SK-N-SH treated with all-trans-retinoic acid at 6 μM for 48 hours (cell line): ENCODE data around the gene PPM1H.

Source experiments
- ATAC-seq: fragments of 200-7000 bp; cut with Tn5 transposase; 3 replicates; pipeline ENCODE4 v1.9.1; 2020; ENCODE audit warnings: mild to moderate bottlenecking, moderate library complexity
- ARNTL ChIP-seq: fragments of 450-650 bp; formaldehyde crosslinking; IDR thresholded peaks from 2 replicates; pipeline ENCODE4 v1.5.0; 2020; ENCODE audit warnings: low read depth, mild to moderate bottlenecking, moderate library complexity, borderline replicate concordance
- BACH2 ChIP-seq: fragments of 250-450 bp; sonication (Bioruptor Pico); IDR thresholded peaks from 2 replicates; pipeline ENCODE4 v1.9.0; 2021; ENCODE audit warnings: mild to moderate bottlenecking, borderline replicate concordance
- CSDC2 ChIP-seq: fragments of 250-450 bp; sonication (Bioruptor Pico); IDR thresholded peaks from 2 replicates; pipeline ENCODE4 v1.5.0; 2020; ENCODE audit warnings: mild to moderate bottlenecking, moderate library complexity
- ESRRG ChIP-seq: fragments of 250-450 bp; sonication (Bioruptor Pico); IDR thresholded peaks from 2 replicates; pipeline ENCODE4 v1.6.1; 2021; ENCODE audit warnings: mild to moderate bottlenecking
- GLIS3 ChIP-seq: fragments of 250-450 bp; sonication (Bioruptor Pico); IDR thresholded peaks from 2 replicates; pipeline ENCODE4 v1.5.0; 2020; ENCODE audit warnings: mild to moderate bottlenecking, moderate library complexity
- ISL1 ChIP-seq: fragments of 250-450 bp; sonication (Bioruptor Pico); IDR thresholded peaks from 2 replicates; pipeline ENCODE4 v2.1.2; 2022; ENCODE audit warnings: mild to moderate bottlenecking, moderate library complexity
- OSR1 ChIP-seq: fragments of 250-450 bp; sonication (Bioruptor Pico); IDR thresholded peaks from 2 replicates; pipeline ENCODE4 v1.8.0; 2022; ENCODE audit warnings: moderate library complexity, mild to moderate bottlenecking, inconsistent platforms
- PATZ1 ChIP-seq: fragments of 250-450 bp; sonication (Bioruptor Pico); IDR thresholded peaks from 2 replicates; pipeline ENCODE4 v1.8.0; 2020; ENCODE audit warnings: mild to moderate bottlenecking, moderate library complexity, borderline replicate concordance
- POU6F1 ChIP-seq: fragments of 250-450 bp; sonication (Bioruptor Pico); IDR thresholded peaks from 2 replicates; pipeline ENCODE4 v1.8.0; 2021; ENCODE audit warnings: low read depth, mild to moderate bottlenecking, moderate library complexity, borderline replicate concordance
- PPARA ChIP-seq: fragments of 250-450 bp; sonication (Bioruptor Pico); IDR thresholded peaks from 2 replicates; pipeline ENCODE4 v1.5.0; 2020; ENCODE audit warnings: mild to moderate bottlenecking, borderline replicate concordance
- RARB ChIP-seq: fragments of 250-450 bp; sonication (Bioruptor Pico); IDR thresholded peaks from 2 replicates; pipeline ENCODE4 v1.8.0; 2021; ENCODE audit warnings: mild to moderate bottlenecking, moderate library complexity
- TCF4 ChIP-seq: fragments of 250-450 bp; sonication (Bioruptor Pico); IDR thresholded peaks from 2 replicates; pipeline ENCODE4 v1.8.0; 2021; ENCODE audit warnings: mild to moderate bottlenecking, moderate library complexity, borderline replicate concordance
- TOX ChIP-seq: fragments of 250-450 bp; sonication (Bioruptor Pico); IDR thresholded peaks from 2 replicates; pipeline ENCODE4 v1.8.0; 2021; ENCODE audit warnings: mild to moderate bottlenecking, moderate library complexity, borderline replicate concordance
- TSHZ2 ChIP-seq: fragments of 250-450 bp; sonication (Bioruptor Pico); IDR thresholded peaks from 2 replicates; pipeline ENCODE4 v1.5.0; 2020; ENCODE audit warnings: mild to moderate bottlenecking, moderate library complexity
- ZC3H10 ChIP-seq: fragments of 250-450 bp; sonication (Bioruptor Pico); IDR thresholded peaks from 2 replicates; pipeline ENCODE4 v1.5.1; 2021; ENCODE audit warnings: mild to moderate bottlenecking, moderate library complexity
- ZFP3 ChIP-seq: fragments of 250-450 bp; sonication (Bioruptor Pico); IDR thresholded peaks from 2 replicates; pipeline ENCODE4 v1.5.0; 2020; ENCODE audit warnings: mild to moderate bottlenecking, moderate library complexity
- ZFP30 ChIP-seq: fragments of 450-650 bp; formaldehyde crosslinking; IDR thresholded peaks from 2 replicates; pipeline ENCODE4 v1.5.0; 2022; ENCODE audit warnings: mild to moderate bottlenecking, moderate library complexity
- ZNF565 ChIP-seq: fragments of 450-650 bp; formaldehyde crosslinking; conservative IDR thresholded peaks from 2 replicates; pipeline ENCODE4 v1.5.0; 2020; ENCODE audit warnings: low read depth, mild to moderate bottlenecking, moderate library complexity
- ZNF70 ChIP-seq: fragments of 450-650 bp; formaldehyde crosslinking; IDR thresholded peaks from 2 replicates; pipeline ENCODE4 v1.5.0; 2020; ENCODE audit warnings: mild to moderate bottlenecking, moderate library complexity
- ZNF8 ChIP-seq: fragments of 450-650 bp; formaldehyde crosslinking; IDR thresholded peaks from 2 replicates; pipeline ENCODE4 v1.5.0; 2020; ENCODE audit warnings: mild to moderate bottlenecking, moderate library complexity

The PPM1H gene

DNA sequence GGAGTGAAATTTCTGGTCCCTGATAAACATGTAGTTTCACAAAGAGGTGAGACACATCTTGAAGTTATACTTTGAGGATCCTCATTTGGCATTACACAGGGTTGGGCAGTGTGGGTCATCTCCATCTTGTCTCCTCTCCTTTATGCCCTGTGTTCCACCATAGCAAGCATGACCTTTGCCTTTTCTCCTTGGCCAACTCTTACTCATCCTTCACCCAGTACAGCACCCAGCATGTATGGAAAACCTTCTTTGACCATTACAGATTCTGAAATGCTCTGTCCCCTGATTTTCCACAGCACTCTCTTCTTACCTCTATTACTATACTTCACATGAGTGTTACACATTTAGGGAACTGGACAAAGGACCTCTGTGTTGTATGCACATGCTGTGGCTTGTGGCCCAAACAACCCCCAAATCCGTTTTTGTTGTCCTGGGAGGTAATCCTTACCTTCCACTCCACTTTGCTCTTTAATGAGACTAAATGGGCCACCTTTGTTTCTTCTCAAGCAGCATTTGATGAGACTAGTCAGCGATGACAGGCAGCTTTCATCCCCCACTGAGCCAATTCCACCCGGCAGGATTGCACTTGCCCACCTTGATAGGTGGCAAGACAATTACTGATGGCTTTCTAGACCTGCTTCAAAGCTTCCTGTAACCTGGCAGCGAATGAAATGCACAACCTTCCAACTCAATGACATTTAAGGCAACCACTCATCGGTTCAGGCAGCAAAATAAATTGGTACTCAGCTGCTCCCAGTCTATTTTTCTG, 304.8 kb downstream of the PPM1H start:
- ATAC-seq, result no peak
- TF ChIP-seq TOX (no peak), POU6F1 (CRISPR knock-in tag) (no peak), ZFP30 (CRISPR knock-in tag) (no peak), ZC3H10 (no peak), TSHZ2 (CRISPR knock-in tag) (no peak)
- TF ChIP-seq, all 23 proteins: peak for 0

DNA sequence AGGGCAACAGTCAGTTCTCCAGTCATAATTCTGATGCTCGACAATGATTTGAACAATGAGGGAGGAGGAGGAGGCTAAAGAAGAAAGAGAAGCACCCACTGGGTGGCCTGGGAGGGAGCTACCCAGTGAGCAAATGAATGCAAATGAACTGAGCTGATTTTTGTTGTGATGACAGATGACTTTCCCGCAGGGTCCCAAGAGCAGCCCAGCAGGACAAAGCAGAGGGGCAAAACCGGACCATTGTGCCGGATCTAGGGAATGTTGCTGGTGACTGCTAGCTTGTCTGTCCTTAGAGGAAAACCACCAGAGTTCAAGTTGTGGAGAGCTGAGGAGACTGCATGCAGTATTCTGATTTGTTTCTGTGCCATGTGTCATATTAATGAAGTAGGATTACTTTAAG, 305.5 kb downstream of the PPM1H start:
- ATAC-seq, result no peak
- TF ChIP-seq RARB (no peak), POU6F1 (CRISPR knock-in tag) (no peak), ZFP3 (CRISPR knock-in tag) (no peak), PATZ1 (CRISPR knock-in tag) (no peak), ISL1 (no peak), ZNF70 (no peak), ZNF565 (CRISPR knock-in tag) (no peak), CSDC2 (CRISPR knock-in tag) (no peak), ZFP30 (CRISPR knock-in tag) (no peak)

DNA sequence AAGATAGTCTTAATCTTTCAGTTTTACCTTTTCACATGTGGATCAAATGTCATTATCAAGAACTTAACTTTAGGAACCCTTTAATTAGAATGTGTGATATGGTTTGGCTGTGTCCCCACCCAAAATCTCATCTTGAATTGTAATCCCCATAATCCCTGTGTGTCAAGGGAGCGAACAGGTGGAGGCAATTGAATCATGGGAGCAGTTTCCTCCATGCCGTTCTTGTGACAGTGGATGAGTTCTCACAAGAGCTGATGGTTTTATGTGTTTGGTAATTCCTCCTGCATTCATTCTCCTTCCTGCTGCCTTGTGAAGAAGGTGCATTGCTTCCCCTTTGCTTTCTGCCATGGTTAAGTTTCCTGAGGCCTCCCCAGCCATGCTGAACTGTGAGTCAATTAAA, 307.8 kb downstream of the PPM1H start:
- TF ChIP-seq ESRRG (CRISPR knock-in tag) (no peak), ZNF565 (CRISPR knock-in tag) (no peak), ISL1 (no peak), PATZ1 (CRISPR knock-in tag) (no peak), ZNF8 (CRISPR knock-in tag) (no peak)
- no peak for ATAC-seq

- no peak for ATAC-seq
- TF ChIP-seq TSHZ2 (CRISPR knock-in tag) (no peak), ZFP3 (CRISPR knock-in tag) (no peak), TOX (no peak), ISL1 (no peak), RARB (no peak), BACH2 (CRISPR knock-in tag) (no peak), TCF4 (CRISPR knock-in tag) (no peak), ARNTL (CRISPR knock-in tag) (no peak), ESRRG (CRISPR knock-in tag) (no peak), ZC3H10 (no peak), PPARA (CRISPR knock-in tag) (no peak), GLIS3 (CRISPR knock-in tag) (no peak), OSR1 (CRISPR knock-in tag) (no peak), ZFP30 (CRISPR knock-in tag) (no peak), PATZ1 (CRISPR knock-in tag) (no peak)
Observed at GRCh38 chr12:62625228-62625627, 309.7 kb downstream of the PPM1H start.
